ENCODE results near the gene SAPCD2. TPM values are rescaled to one million over a fixed set of nuclear protein-coding genes. Genes with fewer than 3 reads are reported as not detected.

SAPCD2 gene
- total RNA-seq, 3 donors from 2014 or later, result 2.7 to 11.2 (median 6.0) TPM

- TF ChIP-seq CTCF (IDR thresholded peaks at IDR 0.05), result no peak
- intact Hi-C loops (cut with DNase I, micrococcal nuclease), result no loop called here
- no peak overlapping the region for H3K4me3 ChIP-seq
Observed at GRCh38 chr9:137020771-137021567, 49.4 kb downstream of the SAPCD2 start.

GRCh38 chr9:137019891-137020683 lies 50.3 kb downstream of the SAPCD2 start:
- Histone ChIP-seq H3K36me3 (ENCODE audit: low read depth) (no peaks in the 10 kb centered on the region), H3K4me3 (no peak overlapping the region), H3K9me3 (no peaks in the 10 kb centered on the region), H3K4me1 (ENCODE audit: low read depth) (peaks cover 20% of the 10 kb centered on the region)
- intact Hi-C loops (cut with DNase I, micrococcal nuclease), result no loop called here
- no peak for TF ChIP-seq CTCF (IDR thresholded peaks at IDR 0.05)
- ATAC-seq, result no peak
- DNase-seq, result no peak

More at GRCh38 chr9:137020771-137021567, 49.4 kb downstream of the SAPCD2 start:
- H3K4me1 ChIP-seq (ENCODE audit: low read depth), result peaks cover 20% of the 10 kb centered on the region
- no peaks in the 10 kb centered on the region for H3K9me3 ChIP-seq
- ATAC-seq (no peak), DNase-seq (no peak)
- no peaks in the 10 kb centered on the region for H3K36me3 ChIP-seq (ENCODE audit: low read depth)

GRCh38 chr9:137018761-137019559 lies 51.4 kb downstream of the SAPCD2 start:
- no peak for ATAC-seq
- no peaks in the 10 kb centered on the region for H3K9me3 ChIP-seq

DNA sequence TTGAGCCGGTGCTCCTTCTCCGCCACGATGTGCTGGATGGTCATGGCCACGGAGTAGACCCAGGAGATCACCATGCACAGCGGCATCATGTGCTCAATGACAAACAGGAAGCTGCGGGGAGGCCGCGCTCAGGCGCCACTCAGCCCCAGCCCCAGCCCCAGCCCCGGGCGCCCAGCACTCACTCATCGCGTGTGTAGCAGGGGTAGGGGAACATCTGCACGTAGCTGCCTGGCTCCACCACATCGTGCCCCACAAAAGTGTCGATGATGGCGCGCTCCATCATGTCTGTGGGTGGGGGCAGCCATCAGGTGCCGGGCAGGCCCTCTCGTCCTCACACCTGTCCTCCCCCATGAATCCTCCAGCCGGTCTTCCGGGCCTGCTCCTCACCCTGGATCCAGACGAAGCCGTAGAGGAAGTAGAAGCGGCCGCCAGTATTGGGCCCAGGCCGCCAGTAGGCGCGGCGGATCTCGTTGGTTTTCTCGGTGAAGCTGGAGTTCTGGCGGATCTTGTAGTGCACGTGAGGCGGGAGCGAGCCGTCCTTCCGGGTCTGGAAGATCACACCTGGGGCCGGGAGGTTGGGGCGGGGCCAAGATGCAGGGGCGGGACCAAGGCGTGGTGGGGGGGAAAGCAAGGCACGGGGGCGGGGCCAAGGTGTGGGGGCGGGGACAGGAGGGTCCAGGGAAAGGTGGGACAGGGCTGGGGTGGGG lies 52.4 kb downstream of the SAPCD2 start:
- no peak for DNase-seq
- no peak for TF ChIP-seq CTCF (IDR thresholded peaks at IDR 0.05)
- Histone ChIP-seq H3K4me3 (no peak overlapping the region), H3K9me3 (no peaks in the 10 kb centered on the region), H3K36me3 (ENCODE audit: low read depth) (no peaks in the 10 kb centered on the region), H3K4me1 (ENCODE audit: low read depth) (peaks cover 14% of the 10 kb centered on the region)
- ATAC-seq, result no peak
- intact Hi-C loops (cut with DNase I, micrococcal nuclease), result no loop called here

More at GRCh38 chr9:137018761-137019559, 51.4 kb downstream of the SAPCD2 start:
- TF ChIP-seq CTCF (IDR thresholded peaks at IDR 0.05), result no peak
- Histone ChIP-seq H3K4me3 (no peak overlapping the region), H3K4me1 (ENCODE audit: low read depth) (peaks cover 20% of the 10 kb centered on the region), H3K36me3 (ENCODE audit: low read depth) (no peaks in the 10 kb centered on the region)
- intact Hi-C loops (cut with DNase I, micrococcal nuclease), result no loop called here
- DNase-seq, result no peak

GRCh38 chr9:137017071-137017470 lies 53.3 kb downstream of the SAPCD2 start:
- no peak overlapping the region for H3K4me3 ChIP-seq
- no peaks in the 10 kb centered on the region for H3K9me3 ChIP-seq
- no peak for DNase-seq
- intact Hi-C loops (cut with DNase I, micrococcal nuclease), result no loop called here
- no peak for ATAC-seq
- H3K36me3 ChIP-seq (ENCODE audit: low read depth), result no peaks in the 10 kb centered on the region
- no peak for TF ChIP-seq CTCF (IDR thresholded peaks at IDR 0.05)
- peaks cover 5% of the 10 kb centered on the region for H3K4me1 ChIP-seq (ENCODE audit: low read depth)
